Ovary (tissue), 3 donors: ENCODE results near the gene COL25A1.

Experiments
- POLR2A ChIP-seq: fragments of 450-650 bp; IDR thresholded peaks from one replicate; pipeline ENCODE4 v1.6.1; 2017; ENCODE audit warnings: antibody characterized with exemption, mild to moderate bottlenecking, moderate library complexity
- TF ChIP-seq, protein P1 (sequence below), 3 donors: fragments of 450-650 bp in 2 of 3; fragments of 200-600 bp in 1 of 3; IDR thresholded peaks; one replicate each; pipeline versions ENCODE4 v1.5.1 to v1.8.0; 2016 to 2022; ENCODE audit warnings: antibody characterized with exemption in 3 of 3, mild to moderate bottlenecking in 1 of 3
- donor health status: DM: no; HTN: no; CAD: no.

DNA sequence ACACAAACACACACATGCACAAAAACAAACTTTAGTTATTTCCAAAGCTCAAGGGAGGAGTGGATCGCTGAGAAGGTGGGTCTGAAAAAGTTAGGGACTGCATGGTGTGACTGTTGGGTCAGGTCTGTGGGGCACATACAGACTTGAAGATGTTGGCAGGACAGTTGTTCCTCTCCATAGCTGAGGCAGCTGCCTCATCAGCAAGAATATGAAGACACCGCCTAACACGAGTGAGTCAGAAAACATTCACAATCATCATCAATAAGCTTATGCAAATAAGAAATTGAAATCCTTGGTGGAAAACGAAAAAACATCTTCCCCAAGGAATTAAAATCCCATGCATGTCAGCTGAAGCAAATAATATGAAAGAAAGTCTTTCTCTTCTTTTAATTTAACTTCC is 148.0 kb downstream of the COL25A1 start:
- TF ChIP-seq, protein P1, sequence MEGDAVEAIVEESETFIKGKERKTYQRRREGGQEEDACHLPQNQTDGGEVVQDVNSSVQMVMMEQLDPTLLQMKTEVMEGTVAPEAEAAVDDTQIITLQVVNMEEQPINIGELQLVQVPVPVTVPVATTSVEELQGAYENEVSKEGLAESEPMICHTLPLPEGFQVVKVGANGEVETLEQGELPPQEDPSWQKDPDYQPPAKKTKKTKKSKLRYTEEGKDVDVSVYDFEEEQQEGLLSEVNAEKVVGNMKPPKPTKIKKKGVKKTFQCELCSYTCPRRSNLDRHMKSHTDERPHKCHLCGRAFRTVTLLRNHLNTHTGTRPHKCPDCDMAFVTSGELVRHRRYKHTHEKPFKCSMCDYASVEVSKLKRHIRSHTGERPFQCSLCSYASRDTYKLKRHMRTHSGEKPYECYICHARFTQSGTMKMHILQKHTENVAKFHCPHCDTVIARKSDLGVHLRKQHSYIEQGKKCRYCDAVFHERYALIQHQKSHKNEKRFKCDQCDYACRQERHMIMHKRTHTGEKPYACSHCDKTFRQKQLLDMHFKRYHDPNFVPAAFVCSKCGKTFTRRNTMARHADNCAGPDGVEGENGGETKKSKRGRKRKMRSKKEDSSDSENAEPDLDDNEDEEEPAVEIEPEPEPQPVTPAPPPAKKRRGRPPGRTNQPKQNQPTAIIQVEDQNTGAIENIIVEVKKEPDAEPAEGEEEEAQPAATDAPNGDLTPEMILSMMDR (IDR thresholded peaks at IDR 0.05): no peak
- TF ChIP-seq POLR2A: no peak
